Ishikawa (cell line): ENCODE results near the gene TECPR2.

Experiments used
- EP300 ChIP-seq: IDR thresholded peaks from 2 replicates; pipeline ENCODE4 v1.6.1; 2012; ENCODE audit warnings: borderline replicate concordance
- MAX ChIP-seq: IDR thresholded peaks from 2 replicates; pipeline ENCODE4 v1.6.1; 2012
- REST ChIP-seq: IDR thresholded peaks from 2 replicates; pipeline ENCODE4 v1.6.1; 2012; ENCODE audit warnings: low read depth, mild to moderate bottlenecking
- TAF1 ChIP-seq: IDR thresholded peaks from 2 replicates; pipeline ENCODE4 v1.6.1; 2012; ENCODE audit warnings: low read depth, mild to moderate bottlenecking
- USF1 ChIP-seq: IDR thresholded peaks from 2 replicates; pipeline ENCODE4 v1.6.1; 2012

DNA sequence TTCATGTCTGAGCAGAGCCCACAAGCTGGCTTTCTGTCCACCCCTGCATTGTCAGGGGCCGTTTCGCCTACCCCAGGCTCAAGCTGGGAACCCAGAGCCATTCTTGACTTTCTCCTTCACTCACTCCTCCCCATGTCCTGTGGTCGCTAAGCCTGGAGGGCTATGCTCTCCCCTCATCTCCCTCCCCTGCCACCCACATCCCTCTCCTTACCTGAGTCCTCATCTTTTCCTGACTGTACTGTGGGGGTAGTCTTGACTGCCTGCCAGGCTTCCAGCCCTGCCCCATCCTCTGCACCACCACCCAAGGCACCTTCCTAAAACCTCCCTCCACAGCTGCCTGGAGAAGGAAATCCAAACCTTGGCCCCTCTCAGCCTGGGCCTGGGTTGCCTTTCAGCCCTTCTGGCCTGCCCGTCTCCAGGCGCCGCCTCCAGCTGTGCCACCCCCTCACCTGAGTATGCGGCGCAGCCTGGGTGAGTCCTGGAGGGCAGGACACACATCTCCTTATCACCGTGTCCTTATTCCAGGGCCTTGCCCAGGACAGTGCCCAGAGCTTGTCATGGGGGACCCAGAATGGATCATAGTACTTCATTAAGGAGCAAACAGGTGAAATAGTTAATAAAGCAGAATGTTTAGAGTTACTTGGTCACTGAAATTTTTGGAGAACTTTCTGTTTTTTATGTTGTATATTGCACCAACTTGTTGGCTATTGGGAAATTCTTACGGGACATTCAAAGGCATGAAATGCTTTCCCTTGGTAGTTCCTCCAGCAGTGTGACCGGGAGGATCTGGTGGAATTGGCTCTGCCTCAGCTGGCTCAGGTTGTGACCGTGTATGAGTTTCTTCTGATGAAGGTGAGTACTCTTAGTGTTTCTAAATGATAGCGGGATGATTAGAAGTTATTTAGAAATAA lies 28.7 kb upstream of the TECPR2 start:
- TF ChIP-seq TAF1 (no peak), MAX (no peak), USF1 (no peak), EP300 (no peak), REST (no peak)
